Measurements from ENCODE around the gene SMG5. TPM values are rescaled to one million over a fixed set of nuclear protein-coding genes. Genes with fewer than 3 reads are reported as not detected.

Gene SMG5
- total RNA-seq, 1 donor from 2014 or later = 103 TPM

- H3K27ac Mint-ChIP-seq = peak overlapping the region; percentile 95
- peaks cover 33% of the 10 kb centered on the region for H3K4me1 Mint-ChIP-seq
- no peak for TF ChIP-seq CTCF (IDR thresholded peaks at IDR 0.05; ENCODE audit: unreplicated experiment)
- no peak for DNase-seq (ENCODE audit: low spot score in 2 of 2, unreplicated experiment in 2 of 2)
- peaks cover 9% of the 10 kb centered on the region for H3K36me3 Mint-ChIP-seq
- peak overlapping the region; percentile 86 for H3K4me3 Mint-ChIP-seq
- H3K27me3 Mint-ChIP-seq (ENCODE audit: low read depth) = no peaks in the 10 kb centered on the region
- no peaks in the 10 kb centered on the region for H3K9me3 Mint-ChIP-seq
Observed at GRCh38 chr1:156281693-156282478, 739 bp downstream of the SMG5 start.

GRCh38 chr1:156281281-156281680, 1.3 kb downstream of the SMG5 start:
- Mint-ChIP-seq H3K4me1 (peaks cover 33% of the 10 kb centered on the region), H3K36me3 (peaks cover 15% of the 10 kb centered on the region), H3K27ac (peak overlapping the region; percentile 68), H3K4me3 (peak overlapping the region; percentile 86), H3K27me3 (ENCODE audit: low read depth) (no peaks in the 10 kb centered on the region), H3K9me3 (no peaks in the 10 kb centered on the region)
- TF ChIP-seq CTCF (IDR thresholded peaks at IDR 0.05; ENCODE audit: unreplicated experiment) = no peak
- DNase-seq (ENCODE audit: low spot score in 2 of 2, unreplicated experiment in 2 of 2) = no peak

- Mint-ChIP-seq H3K36me3 (peaks cover 25% of the 10 kb centered on the region), H3K4me3 (peak overlapping the region; percentile 15), H3K27me3 (ENCODE audit: low read depth) (no peaks in the 10 kb centered on the region), H3K4me1 (peaks cover 33% of the 10 kb centered on the region), H3K9me3 (no peaks in the 10 kb centered on the region), H3K27ac (no peak overlapping the region)
- no peak for TF ChIP-seq CTCF (IDR thresholded peaks at IDR 0.05; ENCODE audit: unreplicated experiment)
- DNase-seq (ENCODE audit: low spot score in 2 of 2, unreplicated experiment in 2 of 2) = no peak
Observed at GRCh38 chr1:156279837-156280236, 2.8 kb downstream of the SMG5 start.

- H3K36me3 Mint-ChIP-seq = peaks cover 47% of the 10 kb centered on the region
- no peaks in the 10 kb centered on the region for H3K9me3 Mint-ChIP-seq
- peaks cover 14% of the 10 kb centered on the region for H3K4me1 Mint-ChIP-seq
- H3K27ac Mint-ChIP-seq = no peak overlapping the region
- no peak overlapping the region for H3K4me3 Mint-ChIP-seq
- no peak for DNase-seq (ENCODE audit: low spot score in 2 of 2, unreplicated experiment in 2 of 2)
- no peak for TF ChIP-seq CTCF (IDR thresholded peaks at IDR 0.05; ENCODE audit: unreplicated experiment)
- no peaks in the 10 kb centered on the region for H3K27me3 Mint-ChIP-seq (ENCODE audit: low read depth)
Observed at GRCh38 chr1:156276966-156277381, 5.7 kb downstream of the SMG5 start.

GRCh38 chr1:156276532-156276931, 6.1 kb downstream of the SMG5 start:
- no peak for TF ChIP-seq CTCF (IDR thresholded peaks at IDR 0.05; ENCODE audit: unreplicated experiment)
- H3K36me3 Mint-ChIP-seq = peaks cover 50% of the 10 kb centered on the region

More at GRCh38 chr1:156276532-156276931, 6.1 kb downstream of the SMG5 start:
- no peaks in the 10 kb centered on the region for H3K27me3 Mint-ChIP-seq (ENCODE audit: low read depth)
- H3K4me1 Mint-ChIP-seq = peaks cover 11% of the 10 kb centered on the region
- no peak for DNase-seq (ENCODE audit: low spot score in 2 of 2, unreplicated experiment in 2 of 2)
- H3K9me3 Mint-ChIP-seq = no peaks in the 10 kb centered on the region
- no peak overlapping the region for H3K27ac Mint-ChIP-seq
- H3K4me3 Mint-ChIP-seq = no peak overlapping the region
